ENCODE measurements around the gene CCR5AS.
A peak's percentile ranks its signal among the peaks of the same experiment; 100 is the strongest.

Gene CCR5AS

GRCh38 chr3:46370839-46371518 is 35.9 kb downstream of the CCR5AS start, which contains the start of gene CCR5:
Gene CCR5, plus strand, starts transcription at chr3:46370946. Its CDS starts 1,957 bp downstream, at chr3:46372903.
- Histone ChIP-seq H3K36me3 (no peaks in the 10 kb centered on the region), H3K27ac (peak within 1 kb of the TSS; percentile 7), H3K9ac (ENCODE audit: low read depth in 2 of 2, low read length in 2 of 2) (peak within 1 kb of the TSS in 1 of 2 donors; percentile 9), H3K4me3 (no peak within 1 kb of the TSS), H3K9me3 (no peaks in the 10 kb centered on the region), H3K4me1 (no peaks in the 10 kb centered on the region), H3K27me3 (no peaks in the 10 kb centered on the region)
- DNase-seq = no peak
- intact Hi-C loops (cut with DNase I) = loop anchor here (5.0 kb wide), 2 partner anchors 94 to 289 kb away; no protein-coding TSS in a partner anchor
- no peak for TF ChIP-seq CTCF (IDR thresholded peaks at IDR 0.05)

- Histone ChIP-seq H3K9me3 (no peaks in the 10 kb centered on the region), H3K4me3 (no peak overlapping the region), H3K9ac (ENCODE audit: low read depth in 2 of 2, low read length in 2 of 2) (no peak overlapping the region), H3K4me1 (no peaks in the 10 kb centered on the region), H3K27ac (peak overlapping the region; percentile 4), H3K27me3 (no peaks in the 10 kb centered on the region), H3K36me3 (no peaks in the 10 kb centered on the region)
- no peak for TF ChIP-seq CTCF (IDR thresholded peaks at IDR 0.05)
- intact Hi-C loops (cut with DNase I) = loop anchor here (5.0 kb wide), 2 partner anchors 92 to 287 kb away; no protein-coding TSS in a partner anchor
- no peak for DNase-seq
Observed at GRCh38 chr3:46369675-46370132, 37.2 kb downstream of the CCR5AS start.

- no peaks in the 10 kb centered on the region for H3K4me1 ChIP-seq
- H3K27me3 ChIP-seq = no peaks in the 10 kb centered on the region
- intact Hi-C loops (cut with DNase I) = no loop called here
- H3K36me3 ChIP-seq = no peaks in the 10 kb centered on the region
- no peak overlapping the region for H3K4me3 ChIP-seq
- no peak for DNase-seq
- no peak overlapping the region for H3K27ac ChIP-seq
- no peak overlapping the region for H3K9ac ChIP-seq (ENCODE audit: low read depth in 2 of 2, low read length in 2 of 2)
- no peaks in the 10 kb centered on the region for H3K9me3 ChIP-seq
- no peak for TF ChIP-seq CTCF (IDR thresholded peaks at IDR 0.05)
Observed at GRCh38 chr3:46369151-46369550, 37.7 kb downstream of the CCR5AS start.

- intact Hi-C loops (cut with DNase I) = no loop called here
- H3K4me1 ChIP-seq = no peaks in the 10 kb centered on the region
- H3K9ac ChIP-seq (ENCODE audit: low read depth in 2 of 2, low read length in 2 of 2) = no peak overlapping the region
- no peaks in the 10 kb centered on the region for H3K36me3 ChIP-seq
- H3K27ac ChIP-seq = no peak overlapping the region
- no peak overlapping the region for H3K4me3 ChIP-seq
- H3K9me3 ChIP-seq = no peaks in the 10 kb centered on the region
- no peak for TF ChIP-seq CTCF (IDR thresholded peaks at IDR 0.05)
- DNase-seq = peak; percentile 47
- H3K27me3 ChIP-seq = no peaks in the 10 kb centered on the region
Observed at GRCh38 chr3:46368569-46368968, 38.3 kb downstream of the CCR5AS start.

- DNase-seq = no peak
- no peak overlapping the region for H3K4me3 ChIP-seq
- intact Hi-C loops (cut with DNase I) = no loop called here
- H3K9ac ChIP-seq (ENCODE audit: low read depth in 2 of 2, low read length in 2 of 2) = no peak overlapping the region
- H3K27ac ChIP-seq = no peak overlapping the region
- no peaks in the 10 kb centered on the region for H3K9me3 ChIP-seq
- TF ChIP-seq CTCF (IDR thresholded peaks at IDR 0.05) = no peak
- no peaks in the 10 kb centered on the region for H3K27me3 ChIP-seq
- no peaks in the 10 kb centered on the region for H3K4me1 ChIP-seq
- no peaks in the 10 kb centered on the region for H3K36me3 ChIP-seq
Observed at GRCh38 chr3:46367811-46368210, 39.1 kb downstream of the CCR5AS start.

All from colonic mucosa (tissue), 4 donors.